K562 (cell line): ENCODE measurements around the gene TRDMT1. TPM values are rescaled to one million over a fixed set of nuclear protein-coding genes. Genes with fewer than 3 reads are reported as not detected.

Experiments used
- CBFA2T3 ChIP-seq: fragments of 450-650 bp; IDR thresholded peaks from 2 replicates; pipeline ENCODE4 v1.6.1; 2017
- CBX3 ChIP-seq, 2 experiments: IDR thresholded peaks; 1 replicate in 1 of 2; 2 replicates in 1 of 2; pipeline ENCODE4 v1.6.1; 2012; ENCODE audit warnings: inconsistent platforms in 2 of 2, low read length in 2 of 2, borderline replicate concordance in 1 of 2, control low read depth in 1 of 2
- DMBX1 ChIP-seq: fragments of 250-450 bp; sonication (Bioruptor Pico); IDR thresholded peaks from 2 replicates; pipeline ENCODE4 v1.8.0; 2022; ENCODE audit warnings: inconsistent platforms, mild to moderate bottlenecking, moderate library complexity, borderline replicate concordance
- FOXK2 ChIP-seq, 2 experiments: fragments of 450-650 bp; IDR thresholded peaks in 1 of 2; conservative IDR thresholded peaks in 1 of 2; 2 replicates each; pipeline ENCODE4 v1.6.1; 2016; ENCODE audit warnings: low read depth in 2 of 2, mild to moderate bottlenecking in 1 of 2
- FOXM1 ChIP-seq, 2 experiments: fragments of 450-650 bp in 1 of 2; sonication (generic) in 1 of 2; formaldehyde crosslinking in 1 of 2; IDR thresholded peaks; 2 replicates each; pipeline versions ENCODE4 v1.6.1 to v1.9.0; 2017 to 2022; ENCODE audit warnings: low read depth in 2 of 2, mild to moderate bottlenecking in 2 of 2, missing genetic modification reagents in 1 of 2, moderate library complexity in 1 of 2
- HMBOX1 ChIP-seq: sonication (generic); IDR thresholded peaks from 2 replicates; pipeline ENCODE4 v1.6.1; 2016
- MITF ChIP-seq: IDR thresholded peaks from 2 replicates; pipeline ENCODE4 v1.6.1; 2014; ENCODE audit warnings: antibody characterized with exemption
- NR1H2 ChIP-seq: sonication (generic); formaldehyde crosslinking; IDR thresholded peaks from 2 replicates; pipeline ENCODE4 v1.4.0; 2020; ENCODE audit warnings: mild to moderate bottlenecking, missing genetic modification reagents
- POLR2H ChIP-seq: IDR thresholded peaks from 2 replicates; pipeline ENCODE4 v1.6.1; 2016; ENCODE audit warnings: missing genetic modification characterization, low read depth, mild to moderate bottlenecking, control low read depth, missing compliant biosample characterization, moderate library complexity
- SRF ChIP-seq, 2 experiments: fragments of 250-450, 450-650 bp in 1 of 2; sonication (Bioruptor Pico) in 1 of 2; sonication (generic) in 1 of 2; formaldehyde crosslinking; IDR thresholded peaks; 2 replicates each; pipeline versions ENCODE4 v1.5.0 to v1.5.1; 2020 to 2022; ENCODE audit warnings: mild to moderate bottlenecking in 1 of 2, missing genetic modification reagents in 1 of 2
- TAL1 ChIP-seq: fragments of 450-650 bp; IDR thresholded peaks from 2 replicates; pipeline ENCODE4 v1.6.1; 2016; ENCODE audit warnings: mild to moderate bottlenecking
- THRAP3 ChIP-seq: fragments of 450-650 bp; IDR thresholded peaks from 2 replicates; pipeline ENCODE4 v1.6.1; 2016; ENCODE audit warnings: mild to moderate bottlenecking, inconsistent platforms, borderline replicate concordance
- ZBED1 ChIP-seq: IDR thresholded peaks from 2 replicates; pipeline ENCODE4 v1.6.1; 2014
- ZEB2 ChIP-seq: fragments of 450-650 bp; IDR thresholded peaks from 2 replicates; pipeline ENCODE4 v1.6.1; 2016
- ZNF263 ChIP-seq: sonication (generic); formaldehyde crosslinking; IDR thresholded peaks from 2 replicates; pipeline ENCODE4 v1.8.0; 2022; ENCODE audit warnings: mild to moderate bottlenecking, missing genetic modification reagents, borderline replicate concordance
- ZNF592 ChIP-seq: fragments of 450-650 bp; IDR thresholded peaks from 2 replicates; pipeline ENCODE4 v1.6.1; 2017; ENCODE audit warnings: antibody characterized with exemption, mild to moderate bottlenecking
- polyA plus RNA-seq, 8 experiments: library from polyadenylated mRNA; depleted of rRNA in 4 of 8; stranded (reverse) in 5 of 8; unstranded in 3 of 8; fragments of >200 nt; fragmentation: Nextera tagmentation in 2 of 8; fragmentation: Illumina TruSeq in 1 of 8; extraction: Ambion mirVana in 2 of 8; extraction: Trizol in 1 of 8; gene quantifications; 2 replicates each; pipeline versions ENCODE4 v1.2.1 to v1.2.3, GENCODE V29; 2011 to 2014; ENCODE audit warnings: inconsistent platforms in 1 of 8, missing spikeins in 1 of 8
- total RNA-seq, 7 experiments: library from RNA; depleted of rRNA in 6 of 7; stranded (reverse); fragments of >200 nt in 6 of 7; fragmentation: Illumina TruSeq in 2 of 7; extraction: Trizol in 2 of 7; gene quantifications; 2 replicates each; pipeline versions ENCODE4 v1.2.1 to v1.2.3, GENCODE V29; 2011 to 2021; ENCODE audit warnings: low replicate concordance in 1 of 7

Gene TRDMT1
- total and polyA plus RNA-seq, 9 of the 15 experiments (the other 6 are each of a cell fraction or from before 2014, with no cell fraction given): 5.4 to 12.6 (median 9.3) TPM

- TF ChIP-seq DMBX1 (CRISPR knock-in tag) (peak; percentile 60; the same call in 1 of the 2 replicates), THRAP3 (0 out of 2 replicates have a peak, but pooled peaks have one; percentile 36), ZNF263 (CRISPR knock-in tag) (peak; percentile 40; the same call in 1 of the 2 replicates), CBFA2T3 (peak; percentile 29; the same call in 1 of the 2 replicates), ZEB2 (0 out of 2 replicates have a peak, but pooled peaks have one; percentile 29), TAL1 (0 out of 2 replicates have a peak, but pooled peaks have one; percentile 11), MITF (no peak), POLR2H (no peak), HMBOX1 (peak; percentile 90), SRF (CRISPR knock-in tag; IDR thresholded peaks at IDR 0.05) (peak in 1 of 2 experiments; percentile 41; a peak in 1 of 4 replicates), NR1H2 (CRISPR knock-in tag) (no peak), FOXM1 (IDR thresholded peaks at IDR 0.05; ENCODE audit: low read depth) (no peak), FOXM1 (CRISPR knock-in tag; IDR thresholded peaks at IDR 0.05; ENCODE audit: low read depth) (no peak), ZBED1 (no peak), CBX3 (IDR thresholded peaks at IDR 0.05; ENCODE audit: borderline replicate concordance in 1 of 2, low read length in 2 of 2) (no peak), FOXK2 (conservative IDR thresholded peaks at IDR 0.05 in 1 of 2, IDR thresholded peaks at IDR 0.05 in 1 of 2; ENCODE audit: low read depth in 2 of 2) (peak; percentile 58 to 72; a peak in 1 of 4 replicates), ZNF592 (peak; percentile 62)
Observed at GRCh38 chr10:17212802-17213221, 11.3 kb upstream of the TRDMT1 start (continued).
